Stimulated activated CD8-positive, alpha-beta memory T cell treated with anti-CD3 and anti-CD28 coated beads, Interleukin-7, amount 100 ng/mL, for 4 hours (primary cell): Measurements from ENCODE around the gene BNC2.
"Not testable (repeated sequence)": the region's sequence is repeated elsewhere in the genome, so short reads cannot be mapped to it uniquely, and the experiment has no call there.

ENCODE experiments used
- DNase-seq, 2 donors: peaks; one replicate each; pipeline ENCODE4 v3.0.0-alpha.2; 2020; ENCODE audit warnings: low read depth in 2 of 2

BNC2 gene

DNA sequence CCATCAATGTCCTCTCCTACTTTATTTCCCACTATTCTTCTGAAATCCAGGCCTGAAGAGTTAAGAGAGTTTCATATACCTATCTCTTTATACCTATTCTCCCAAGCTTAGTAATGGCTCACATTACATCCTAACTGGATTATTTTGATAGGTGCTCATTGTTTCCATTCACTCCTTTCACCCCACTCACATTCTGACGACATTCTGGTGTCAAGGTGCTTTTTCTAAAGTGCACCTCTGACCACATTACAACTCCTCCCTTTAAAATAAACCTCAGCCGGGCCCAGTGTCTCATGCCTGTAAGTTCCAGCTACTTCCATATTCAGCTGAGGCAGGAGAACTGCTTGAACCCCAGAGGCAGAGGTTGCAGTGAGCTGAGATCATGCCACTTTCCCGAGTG is 417.1 kb downstream of the BNC2 start:
- no peak for DNase-seq

DNA sequence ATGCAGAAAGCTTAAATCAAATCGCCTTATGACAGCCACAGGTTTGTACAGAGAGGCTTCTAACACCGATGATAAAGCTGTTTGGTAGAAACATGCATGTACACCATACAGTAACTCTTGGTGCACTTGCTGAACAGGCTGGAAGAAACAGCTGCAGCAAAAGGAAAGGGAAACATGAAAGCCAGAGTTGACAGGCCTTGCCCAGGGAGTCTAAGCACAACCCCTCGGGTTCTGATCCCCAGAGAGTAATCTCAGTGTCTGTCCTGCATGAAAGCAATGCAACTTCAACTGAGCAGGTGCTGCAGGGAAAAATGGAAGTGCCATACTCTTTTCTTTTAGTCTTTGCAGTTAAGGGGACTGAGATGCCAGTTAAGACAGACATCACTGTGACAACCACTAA is 419.9 kb downstream of the BNC2 start:
- no peak for DNase-seq

DNA sequence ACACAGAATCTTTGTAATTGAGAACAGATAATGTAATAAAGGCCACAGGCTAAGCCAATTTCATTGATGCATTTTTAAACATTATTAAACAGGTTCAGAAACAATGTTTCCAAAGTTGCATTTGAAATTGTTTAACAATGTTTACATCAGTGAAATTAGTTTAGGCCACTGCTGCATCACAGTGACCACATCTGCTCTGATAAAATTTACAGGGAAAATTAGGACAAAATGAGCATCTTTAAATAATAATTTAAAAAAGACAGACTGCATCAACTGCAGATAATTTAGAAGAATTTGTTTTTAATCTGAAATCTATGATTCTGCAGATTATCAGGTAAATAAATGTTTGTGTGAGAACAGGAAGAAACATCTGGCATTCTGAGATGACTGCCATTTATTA is 420.4 kb downstream of the BNC2 start:
- DNase-seq = no peak

DNA sequence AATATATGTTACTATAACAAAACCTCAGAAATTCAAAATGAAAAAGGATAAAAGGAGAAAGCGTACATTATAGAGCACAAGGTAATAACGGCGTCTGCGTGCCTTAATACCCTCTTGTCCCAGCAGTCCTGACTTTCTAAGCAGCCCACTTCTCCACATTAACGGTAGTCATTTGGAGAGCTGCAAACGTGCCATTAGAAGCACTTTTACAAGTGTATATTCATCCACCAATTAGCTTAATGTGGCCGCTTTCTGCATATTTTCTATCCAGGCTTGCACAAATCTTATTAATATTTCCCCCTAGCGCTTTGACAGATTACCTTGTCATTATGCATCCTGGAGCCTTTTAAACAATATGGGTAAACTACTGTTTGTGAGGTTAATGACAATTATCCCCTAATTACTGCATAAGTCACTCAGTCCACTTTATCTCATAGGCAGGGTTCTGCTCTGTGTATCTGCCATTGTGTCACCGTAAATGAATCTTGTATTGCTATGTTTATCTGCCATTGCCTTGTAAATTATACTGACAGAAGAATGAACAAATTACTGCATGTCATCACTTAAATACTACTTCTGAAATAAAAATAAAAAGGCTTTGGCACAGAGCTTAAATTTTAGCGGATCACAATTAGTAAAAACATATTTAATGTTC is 421.3 kb downstream of the BNC2 start:
- no peak for DNase-seq

DNA sequence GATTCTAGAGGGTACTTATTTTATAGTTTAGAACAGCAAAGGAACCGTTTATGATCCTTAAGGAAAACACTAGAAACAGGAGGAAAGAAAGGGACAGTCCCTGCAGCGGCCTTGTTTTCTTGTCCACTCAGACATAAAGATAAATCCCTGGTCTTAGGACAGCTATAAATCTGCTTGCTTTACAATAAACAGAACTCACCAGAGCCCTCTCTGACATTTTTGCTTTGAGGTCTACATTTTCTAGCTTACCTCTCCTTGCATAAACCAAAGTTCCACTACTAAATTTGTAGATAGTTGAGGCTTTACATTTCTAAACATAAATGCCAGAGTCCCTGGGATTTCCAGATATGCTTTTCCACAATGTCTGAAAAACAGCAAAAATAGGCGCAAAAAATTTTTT is 422.5 kb downstream of the BNC2 start:
- DNase-seq = no peak

DNA sequence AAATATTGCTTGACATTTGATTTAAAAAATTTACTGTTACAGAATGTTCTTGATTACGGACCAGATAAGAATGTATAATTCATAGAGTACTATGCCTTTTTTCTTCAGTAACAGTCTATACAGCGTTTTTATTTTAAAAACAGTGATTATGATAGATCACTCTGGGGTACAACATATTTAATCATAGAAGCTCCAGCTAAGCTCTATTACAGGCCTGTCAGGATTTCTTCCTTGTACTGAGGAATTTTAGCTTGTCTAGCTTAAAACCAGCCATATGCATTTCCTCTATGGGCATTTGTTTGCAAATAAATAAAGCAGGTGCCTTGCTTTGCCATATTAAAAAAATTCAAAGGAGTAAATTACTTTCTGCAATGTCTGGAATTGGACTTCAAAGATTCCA is 423.8 kb downstream of the BNC2 start:
- no peak for DNase-seq

DNA sequence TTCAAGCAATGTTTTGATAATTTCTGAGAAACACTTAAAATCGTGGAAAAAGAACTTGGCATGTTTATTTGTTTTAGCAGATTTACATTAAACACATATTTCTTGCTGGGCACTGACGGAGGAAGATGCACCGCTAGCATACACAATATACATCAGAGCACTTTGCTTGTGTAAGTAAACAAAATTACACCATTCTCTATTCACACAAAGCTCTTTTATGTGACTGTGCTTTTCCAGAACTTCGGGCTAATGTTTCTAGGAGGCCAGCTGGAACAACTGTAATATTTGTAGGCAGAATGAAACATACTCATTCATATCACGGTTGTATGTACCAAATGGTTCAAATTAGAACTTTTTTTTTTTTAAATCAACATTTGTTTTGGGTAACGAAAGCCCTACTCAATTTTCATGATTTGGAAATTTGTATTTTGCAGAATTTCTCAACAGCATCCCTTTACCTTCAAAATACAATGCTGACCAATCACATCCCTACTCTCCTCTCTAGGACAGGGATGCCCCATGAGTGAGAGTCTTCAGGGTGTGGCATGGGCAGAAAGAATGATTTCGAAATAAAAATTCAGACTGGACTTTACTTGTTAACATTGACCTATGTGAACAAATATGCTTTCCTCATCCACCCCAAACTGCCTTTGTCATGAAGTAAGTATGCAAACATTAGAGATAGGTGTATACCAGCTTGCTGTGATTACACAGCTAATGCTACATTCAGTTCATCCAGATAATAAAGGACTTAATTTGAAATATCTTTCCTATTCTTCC is 425.1 kb downstream of the BNC2 start:
- DNase-seq = no peak

DNA sequence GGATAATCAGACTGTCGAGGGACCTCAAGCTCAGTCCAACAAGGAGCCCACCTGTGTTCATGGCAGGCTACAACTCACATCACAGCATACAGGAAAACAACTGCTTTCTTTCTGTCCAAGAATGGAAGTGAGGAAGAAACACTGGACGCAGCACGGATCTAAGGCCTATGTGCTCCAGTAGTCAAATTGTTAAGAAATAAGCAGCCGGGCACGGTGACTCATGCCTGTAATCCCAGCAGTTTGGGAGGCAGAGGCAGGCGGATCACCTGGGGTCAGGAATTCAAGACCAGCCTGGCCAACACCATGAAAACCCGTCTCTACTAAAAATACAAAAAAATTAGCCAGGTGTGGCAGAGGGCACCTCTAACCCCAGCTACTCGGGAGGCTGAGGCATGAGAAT is 427.8 kb downstream of the BNC2 start:
- DNase-seq = no peak

DNA sequence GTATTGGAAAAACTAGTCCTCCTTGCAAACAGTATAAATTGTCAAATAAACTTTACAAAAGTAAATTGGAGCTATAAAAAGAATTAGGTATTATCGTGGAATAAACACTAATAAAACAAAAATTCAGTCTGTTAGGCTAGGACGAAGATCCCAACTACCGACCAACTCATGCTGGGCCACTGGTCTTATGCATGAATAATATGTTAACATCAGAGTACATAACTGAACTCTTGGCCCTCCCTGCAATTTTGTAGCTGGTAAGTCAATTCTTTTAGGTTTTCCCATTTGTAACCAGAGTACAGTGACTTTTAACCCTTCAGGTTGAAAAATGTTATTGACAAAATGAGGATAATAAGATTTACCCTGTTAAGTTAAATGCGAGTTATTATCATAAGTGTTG is 428.7 kb downstream of the BNC2 start:
- DNase-seq = no peak

DNA sequence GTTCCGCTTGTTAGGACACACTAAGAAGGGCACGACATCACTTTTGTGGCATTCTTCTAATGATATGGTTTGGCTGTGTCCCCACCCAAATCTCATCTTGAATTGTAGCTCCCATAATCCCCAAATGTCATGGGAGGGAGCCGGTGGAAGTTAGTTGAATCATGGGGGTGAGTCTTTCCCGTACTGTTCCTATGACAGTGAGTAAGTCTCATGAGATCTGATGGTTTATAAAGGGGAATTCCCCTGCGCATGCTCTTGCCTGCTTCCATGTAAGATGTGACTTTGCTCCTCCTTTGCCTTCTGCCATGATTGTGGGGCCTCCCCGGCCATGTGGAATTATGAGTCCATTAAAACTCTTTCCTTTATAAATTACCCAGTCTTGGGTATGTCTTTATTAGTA is 431.6 kb downstream of the BNC2 start:
- DNase-seq = not testable (repeated sequence)

DNA sequence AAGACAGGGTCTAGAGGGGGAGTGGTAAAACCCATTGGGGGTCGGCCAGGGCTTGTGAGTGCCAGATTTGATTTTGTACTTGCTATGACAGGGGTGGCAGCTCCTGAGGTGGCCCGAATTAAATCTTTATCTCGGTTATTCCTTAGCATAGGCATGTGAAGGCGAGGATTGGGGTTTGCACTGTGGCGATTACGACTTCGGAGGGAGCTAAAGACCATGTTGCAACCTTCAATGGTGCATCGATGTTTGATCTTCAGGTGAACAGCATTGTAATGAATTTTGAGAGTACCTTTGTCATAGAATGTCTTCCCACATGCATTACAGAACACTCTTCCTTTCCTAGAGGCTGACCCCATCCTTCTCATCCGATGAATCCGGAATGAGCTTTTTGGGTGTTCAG is 433.9 kb downstream of the BNC2 start:
- DNase-seq = no peak

DNA sequence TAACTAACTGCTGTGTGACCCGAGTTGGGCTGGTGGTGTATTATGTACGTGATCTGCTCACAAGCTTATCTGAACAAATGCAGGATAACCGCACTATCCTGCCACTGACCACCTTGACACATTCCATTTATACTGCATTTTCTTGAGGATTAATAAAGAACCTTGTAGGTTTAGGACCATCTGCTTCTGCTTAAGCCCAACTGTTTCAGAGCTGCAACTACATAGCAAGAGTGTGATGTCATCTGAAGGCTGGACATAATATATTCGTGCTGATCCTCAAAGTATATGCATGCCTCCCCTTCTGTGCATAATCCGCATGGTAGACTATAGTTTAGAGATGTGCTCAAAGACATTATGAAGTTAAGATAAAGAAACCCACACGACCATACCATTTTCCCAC is 435.9 kb downstream of the BNC2 start:
- no peak for DNase-seq

DNA sequence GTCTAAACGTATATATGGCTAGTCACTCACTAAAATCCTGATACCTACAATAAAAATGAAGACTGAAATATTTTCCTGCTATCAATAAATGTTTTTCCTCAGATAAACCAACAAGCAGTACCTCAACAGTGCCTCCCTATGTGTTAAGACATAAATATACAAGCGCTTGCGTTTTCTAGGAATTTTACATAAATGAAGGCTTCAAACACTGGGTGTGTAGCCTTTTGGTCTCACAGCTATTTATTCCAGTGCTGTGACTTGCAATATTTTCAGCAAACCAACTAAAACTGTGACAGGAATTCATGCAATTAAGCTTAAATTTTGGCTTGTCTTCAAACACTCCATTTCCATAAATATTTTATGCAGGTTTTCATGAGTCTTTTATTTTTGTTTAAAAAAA is 437.0 kb downstream of the BNC2 start:
- DNase-seq = no peak

DNA sequence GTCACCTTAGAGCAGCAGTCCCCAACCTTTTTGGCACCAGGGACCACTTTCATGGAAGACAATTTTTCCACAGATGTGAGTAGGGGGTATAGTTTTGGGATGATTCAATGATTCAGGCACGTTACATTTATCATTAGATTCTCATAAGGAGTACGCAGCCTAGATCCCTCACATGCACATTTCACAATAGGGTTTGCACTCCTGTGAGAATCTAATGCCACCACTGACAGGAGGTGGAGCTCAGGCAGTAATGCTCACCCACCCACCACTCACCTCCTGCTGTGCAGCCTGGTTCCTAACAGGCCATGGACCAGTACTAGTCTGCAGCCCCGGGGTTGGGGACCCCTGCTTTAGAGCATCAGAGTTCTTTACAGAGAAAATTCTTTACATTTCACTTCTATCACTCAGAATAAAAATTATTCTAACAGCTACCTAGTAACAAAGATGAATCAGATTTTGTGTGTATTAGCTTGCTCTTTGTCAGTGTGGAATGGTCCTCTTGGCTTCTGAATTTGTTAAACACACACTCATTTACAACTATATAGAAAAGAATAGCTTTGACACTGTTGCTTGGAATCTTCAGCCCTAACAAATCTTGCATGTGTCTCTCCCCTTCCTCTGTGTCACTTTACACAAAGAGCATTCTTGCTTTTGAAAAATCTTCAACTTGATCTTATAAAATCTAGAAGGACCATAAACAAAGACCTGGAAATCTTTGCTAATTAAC is 438.6 kb downstream of the BNC2 start:
- no peak for DNase-seq

DNA sequence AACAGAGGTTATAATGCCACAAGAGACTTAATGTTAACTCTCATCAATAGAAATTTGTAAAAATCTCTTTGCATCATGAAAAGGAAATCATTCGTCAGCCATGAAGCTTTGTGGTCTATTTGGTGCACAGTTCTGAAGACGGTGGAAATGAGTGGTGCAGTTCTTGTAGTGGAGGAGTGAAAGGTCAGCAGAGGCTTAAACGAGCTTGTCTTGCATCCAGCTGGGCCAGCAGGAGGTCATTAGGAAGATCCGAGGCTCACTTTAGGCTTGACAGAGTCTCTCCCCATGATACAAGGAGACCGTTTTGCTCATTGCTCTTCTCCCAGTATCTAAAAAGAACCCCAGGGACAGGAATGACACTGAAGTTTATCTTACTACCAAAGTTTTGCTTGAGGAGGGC is 440.8 kb downstream of the BNC2 start:
- DNase-seq = no peak

DNA sequence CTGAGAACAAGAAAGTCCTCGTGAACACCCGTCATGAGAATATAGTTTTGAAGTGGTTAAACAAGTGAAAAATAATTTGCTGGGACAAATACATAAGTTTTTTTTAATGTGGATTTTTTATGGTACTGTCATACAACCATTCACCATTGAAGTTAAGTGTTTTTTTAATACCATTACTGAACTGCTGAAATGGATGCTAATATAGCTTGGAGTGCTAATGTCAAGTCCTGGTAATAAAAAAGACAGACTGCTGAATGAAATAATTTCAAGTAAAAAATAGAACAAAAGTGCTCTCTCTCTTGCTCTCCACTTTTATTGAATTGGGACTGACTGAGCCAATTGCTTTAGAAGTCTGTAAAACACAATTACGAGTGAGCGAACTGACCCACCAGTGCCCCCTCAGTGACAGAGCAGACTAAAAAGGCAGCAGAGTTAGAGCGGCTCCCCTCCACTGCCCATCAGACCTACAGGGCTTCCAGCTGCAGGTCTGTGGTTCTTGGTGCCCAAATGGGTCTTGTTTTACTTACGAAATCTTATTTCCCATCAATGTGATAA is 442.5 kb downstream of the BNC2 start:
- DNase-seq = no peak

DNA sequence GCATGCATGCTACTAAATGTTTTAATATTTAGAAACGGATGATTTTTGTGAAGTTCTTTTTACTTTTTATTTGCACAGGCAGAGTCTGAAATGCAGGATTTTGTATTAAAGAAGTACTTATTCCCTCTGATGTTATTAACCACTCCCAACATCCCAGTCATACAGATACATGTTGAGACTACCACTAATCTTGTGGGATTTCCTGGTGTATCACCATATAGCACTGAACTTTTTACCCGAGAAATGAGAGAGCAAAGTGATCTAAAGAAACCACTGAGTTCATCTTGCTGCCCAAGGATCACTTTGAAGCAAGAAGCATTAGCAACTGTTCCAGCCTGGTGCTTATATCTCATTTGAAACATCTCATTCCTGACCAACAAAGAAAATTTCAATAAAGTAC is 443.8 kb downstream of the BNC2 start:
- no peak for DNase-seq

DNA sequence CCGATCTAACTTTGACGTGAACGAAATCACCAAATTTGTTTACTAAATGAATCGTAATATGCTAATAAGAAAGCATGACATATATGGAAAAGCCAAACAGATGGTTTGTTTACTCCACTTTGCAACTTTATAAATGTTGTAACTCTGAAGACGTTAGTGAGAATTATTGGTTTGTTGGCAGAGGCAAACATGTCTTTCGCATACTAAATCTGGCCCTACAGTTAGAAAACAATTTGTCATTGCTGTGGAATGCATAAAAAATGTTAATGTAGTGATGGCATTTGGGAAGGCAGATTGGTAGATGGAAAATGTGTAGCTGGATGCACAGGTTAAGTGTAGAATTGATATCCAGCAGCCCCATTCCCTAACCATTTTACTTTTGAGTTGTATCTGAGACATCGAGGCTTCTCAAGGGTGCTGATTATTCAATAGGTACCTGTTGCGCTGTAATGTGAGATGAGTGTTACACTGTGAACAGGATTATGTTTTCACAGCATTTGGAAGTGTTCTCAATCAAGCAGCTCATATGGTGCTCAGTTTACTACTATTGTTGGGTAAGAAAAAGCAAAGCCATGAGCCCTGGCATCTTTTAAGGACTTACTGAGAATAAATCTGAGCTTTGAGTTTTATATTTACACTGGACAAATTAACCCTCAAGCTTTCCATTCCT is 444.8 kb downstream of the BNC2 start:
- no peak for DNase-seq

DNA sequence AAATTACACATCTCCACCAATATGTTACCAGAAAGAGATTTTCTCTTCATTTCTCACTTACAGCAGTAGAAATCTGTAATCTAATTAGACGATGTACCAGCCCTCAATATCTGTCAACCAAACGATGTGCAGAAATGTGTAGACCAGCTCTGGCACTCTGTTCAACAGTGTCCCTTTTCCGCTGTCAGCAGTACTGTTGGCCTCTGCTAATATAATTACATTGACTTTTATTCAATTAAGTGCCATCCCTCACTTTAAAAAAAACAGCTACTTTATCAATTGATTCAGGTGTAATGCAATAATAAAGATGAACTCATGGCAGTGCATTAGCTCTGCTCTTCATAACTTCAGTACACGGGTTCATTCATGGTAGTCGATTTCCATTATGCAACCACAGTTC is 448.4 kb downstream of the BNC2 start:
- DNase-seq = no peak

DNA sequence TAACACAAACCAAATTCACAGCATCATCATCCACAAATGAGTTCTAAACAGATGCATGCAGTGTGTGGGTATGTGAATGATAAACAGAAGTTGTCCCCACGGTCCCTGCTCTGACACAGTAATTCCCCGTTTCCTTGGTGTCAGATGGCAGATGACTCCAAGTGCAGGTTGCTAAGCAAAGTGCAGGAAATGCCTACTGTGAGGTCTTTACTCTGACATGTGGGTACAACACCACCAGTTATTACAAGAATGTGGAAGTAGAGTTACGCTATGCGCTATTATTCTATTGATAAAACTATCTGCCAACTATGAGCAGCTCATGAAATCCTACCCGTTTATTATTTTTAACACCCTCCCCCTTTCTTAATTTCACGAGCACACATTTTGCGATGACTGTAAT is 448.9 kb downstream of the BNC2 start:
- DNase-seq = no peak

DNA sequence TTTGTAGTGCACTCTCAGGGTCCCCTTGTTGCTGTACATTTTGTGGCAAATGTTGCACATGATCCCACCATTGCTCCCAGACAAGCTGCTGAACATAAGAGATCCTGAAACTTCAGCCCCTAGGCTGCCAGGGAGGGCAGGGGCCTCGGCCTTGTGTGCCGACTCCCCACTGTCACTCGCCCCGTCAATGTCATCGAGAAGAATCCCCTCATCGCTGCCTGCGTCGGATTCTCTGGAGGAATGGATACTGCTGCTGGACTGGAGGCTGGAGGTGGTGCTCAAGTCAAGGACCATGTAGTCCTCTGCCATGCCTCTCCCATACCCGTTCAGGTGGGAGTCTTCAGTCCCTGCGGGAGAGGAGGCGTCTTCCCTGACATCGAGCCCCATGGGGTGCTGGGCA is 451.3 kb downstream of the BNC2 start:
- DNase-seq = no peak

DNA sequence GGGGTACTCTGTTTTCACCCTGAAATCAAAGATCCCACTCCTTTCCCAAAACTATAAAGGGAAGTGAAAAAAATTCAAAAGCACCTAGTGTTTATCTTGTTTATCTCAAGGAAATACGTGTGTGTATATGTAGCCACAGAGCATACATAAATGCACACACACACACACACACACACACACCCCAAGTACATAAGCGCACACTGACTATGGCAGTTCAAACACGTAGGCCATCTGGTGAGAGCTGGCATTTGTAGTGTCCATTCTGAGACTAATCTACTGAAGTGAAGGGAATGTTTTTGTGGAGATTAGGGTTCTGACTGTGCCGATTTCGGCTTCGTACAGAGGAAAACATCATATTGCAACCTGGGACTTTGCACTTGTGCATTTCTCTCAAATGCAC is 451.7 kb downstream of the BNC2 start:
- DNase-seq = no peak
